Endodermal cell (in vitro differentiated cells): ENCODE results near the gene MROH8. TPM values are rescaled to one million over a fixed set of nuclear protein-coding genes. Genes with fewer than 3 reads are reported as not detected.

ENCODE experiments used
- DNase-seq: peaks from one replicate; pipeline ENCODE4 v3.0.0-alpha.2; 2017
- H3K27ac ChIP-seq: 2 replicates; pipeline ENCODE4 v1.5.1; 2013; ENCODE audit warnings: mild to moderate bottlenecking, low read depth, low read length, moderate library complexity
- H3K27me3 ChIP-seq: 2 replicates; pipeline ENCODE4 v1.6.1; 2013; ENCODE audit warnings: mild to moderate bottlenecking, low read length, moderate library complexity; ENCODE audit not compliant: insufficient read depth, control insufficient read depth, poor library complexity, severe bottlenecking
- H3K36me3 ChIP-seq: 2 replicates; pipeline ENCODE4 v1.7.0; 2013; ENCODE audit warnings: mild to moderate bottlenecking, low read length, moderate library complexity; ENCODE audit not compliant: control insufficient read depth, insufficient read depth
- H3K4me1 ChIP-seq: one replicate; pipeline ENCODE4 v1.7.0; 2013; ENCODE audit warnings: low read length; ENCODE audit not compliant: control insufficient read depth, insufficient read depth
- H3K4me3 ChIP-seq: 2 replicates; pipeline ENCODE4 v1.5.1; 2013; ENCODE audit warnings: mild to moderate bottlenecking, low read length, moderate library complexity
- H3K9ac ChIP-seq: 2 replicates; pipeline ENCODE4 v1.6.1; 2013; ENCODE audit warnings: mild to moderate bottlenecking, low read length, moderate library complexity; ENCODE audit not compliant: poor library complexity, severe bottlenecking; ENCODE audit errors: extremely low read depth
- H3K9me3 ChIP-seq: 2 replicates; pipeline ENCODE4 v1.6.1; 2013; ENCODE audit warnings: mild to moderate bottlenecking, low read length, moderate library complexity; ENCODE audit not compliant: control insufficient read depth
- H3K27ac Mint-ChIP-seq: 2 replicates; pipeline ENCODE4 v1.8.0; 2020; ENCODE audit warnings: mixed read lengths
- H3K27me3 Mint-ChIP-seq: 2 replicates; pipeline ENCODE4 v1.8.0; 2021; ENCODE audit warnings: mild to moderate bottlenecking, mixed read lengths; ENCODE audit not compliant: insufficient read depth
- H3K36me3 Mint-ChIP-seq: 2 replicates; pipeline ENCODE4 v1.8.0; 2020; ENCODE audit warnings: low read depth, mixed read lengths
- H3K4me1 Mint-ChIP-seq: 2 replicates; pipeline ENCODE4 v1.8.0; 2020; ENCODE audit warnings: mixed read lengths
- H3K4me3 Mint-ChIP-seq: 2 replicates; pipeline ENCODE4 v1.8.0; 2020; ENCODE audit warnings: mild to moderate bottlenecking, moderate library complexity, mixed read lengths
- H3K9me3 Mint-ChIP-seq: 2 replicates; pipeline ENCODE4 v1.8.0; 2020; ENCODE audit warnings: mild to moderate bottlenecking, mixed read lengths
- WGBS, 2 experiments: methylation state at CpG; one replicate each; pipeline versions ENCODE4 v1.1.5 to v1.1.7; 2013; ENCODE audit warnings: missing lambda C conversion rate in 2 of 2, mixed read lengths in 1 of 2; ENCODE audit not compliant: insufficient coverage in 1 of 2, insufficient read length in 1 of 2; 5-methylcytosine and 5-hydroxymethylcytosine counted together
- total RNA-seq, 2 donors: library from RNA; stranded (reverse); fragmentation: NEBNext Ultra II Directional in 1 of 2; extraction: Animal tissue kit (Norgen Biotek cat#: 25700) in 1 of 2; gene quantifications; 2 replicates in 1 of 2; 3 replicates in 1 of 2; pipeline ENCODE4 v1.2.1, GENCODE V29; 2021
- TF ChIP-seq, protein P1 (sequence below): fragments of 200-600 bp; sonication (generic); conservative IDR thresholded peaks from 2 replicates; pipeline ENCODE4 v1.5.0; 2021; ENCODE audit warnings: antibody characterized with exemption, mild to moderate bottlenecking

MROH8 gene
- total RNA-seq, 2 donors from 2014 or later: 1.8 to 2.8 TPM

- Mint-ChIP-seq H3K27ac (no peak overlapping the region), H3K4me3 (no peak overlapping the region), H3K4me1 (no peaks in the 10 kb centered on the region), H3K9me3 (no peaks in the 10 kb centered on the region), H3K36me3 (no peaks in the 10 kb centered on the region), H3K27me3 (no peaks in the 10 kb centered on the region)
- no peak for DNase-seq
- 95 to 97% methylated on average over 8 of the region's 8 CpGs for WGBS, 2 experiments
- Histone ChIP-seq H3K4me3 (no peak overlapping the region), H3K36me3 (no peaks in the 10 kb centered on the region), H3K4me1 (no peaks in the 10 kb centered on the region), H3K9me3 (no peaks in the 10 kb centered on the region), H3K9ac (no peak overlapping the region), H3K27me3 (no peaks in the 10 kb centered on the region), H3K27ac (no peak overlapping the region)
- TF ChIP-seq, protein P1, sequence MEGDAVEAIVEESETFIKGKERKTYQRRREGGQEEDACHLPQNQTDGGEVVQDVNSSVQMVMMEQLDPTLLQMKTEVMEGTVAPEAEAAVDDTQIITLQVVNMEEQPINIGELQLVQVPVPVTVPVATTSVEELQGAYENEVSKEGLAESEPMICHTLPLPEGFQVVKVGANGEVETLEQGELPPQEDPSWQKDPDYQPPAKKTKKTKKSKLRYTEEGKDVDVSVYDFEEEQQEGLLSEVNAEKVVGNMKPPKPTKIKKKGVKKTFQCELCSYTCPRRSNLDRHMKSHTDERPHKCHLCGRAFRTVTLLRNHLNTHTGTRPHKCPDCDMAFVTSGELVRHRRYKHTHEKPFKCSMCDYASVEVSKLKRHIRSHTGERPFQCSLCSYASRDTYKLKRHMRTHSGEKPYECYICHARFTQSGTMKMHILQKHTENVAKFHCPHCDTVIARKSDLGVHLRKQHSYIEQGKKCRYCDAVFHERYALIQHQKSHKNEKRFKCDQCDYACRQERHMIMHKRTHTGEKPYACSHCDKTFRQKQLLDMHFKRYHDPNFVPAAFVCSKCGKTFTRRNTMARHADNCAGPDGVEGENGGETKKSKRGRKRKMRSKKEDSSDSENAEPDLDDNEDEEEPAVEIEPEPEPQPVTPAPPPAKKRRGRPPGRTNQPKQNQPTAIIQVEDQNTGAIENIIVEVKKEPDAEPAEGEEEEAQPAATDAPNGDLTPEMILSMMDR: no peak
These were observed 65.3 kb downstream of the MROH8 start for GRCh38 chr20:37114012-37114411.

- Mint-ChIP-seq H3K27me3 (no peaks in the 10 kb centered on the region), H3K4me1 (no peaks in the 10 kb centered on the region), H3K36me3 (no peaks in the 10 kb centered on the region), H3K9me3 (no peaks in the 10 kb centered on the region), H3K27ac (no peak overlapping the region), H3K4me3 (no peak overlapping the region)
- Histone ChIP-seq H3K27me3 (no peaks in the 10 kb centered on the region), H3K27ac (no peak overlapping the region), H3K9ac (no peak overlapping the region), H3K4me1 (no peaks in the 10 kb centered on the region), H3K36me3 (no peaks in the 10 kb centered on the region), H3K4me3 (no peak overlapping the region), H3K9me3 (no peaks in the 10 kb centered on the region)
- TF ChIP-seq, protein P1: no peak
- DNase-seq: no peak
- WGBS, 2 experiments: 94% methylated on average over 2 of the region's 2 CpGs; no CpG with 5 or more reads in 1 of the 2 experiments
These were observed 67.4 kb downstream of the MROH8 start for GRCh38 chr20:37111926-37112455.

- Mint-ChIP-seq H3K27me3 (no peaks in the 10 kb centered on the region), H3K9me3 (no peaks in the 10 kb centered on the region), H3K4me1 (no peaks in the 10 kb centered on the region), H3K27ac (no peak overlapping the region), H3K4me3 (no peak overlapping the region), H3K36me3 (no peaks in the 10 kb centered on the region)
- Histone ChIP-seq H3K27me3 (no peaks in the 10 kb centered on the region), H3K4me3 (no peak overlapping the region), H3K4me1 (no peaks in the 10 kb centered on the region), H3K9me3 (no peaks in the 10 kb centered on the region), H3K36me3 (no peaks in the 10 kb centered on the region), H3K9ac (no peak overlapping the region), H3K27ac (no peak overlapping the region)
- WGBS, 2 experiments: 84 to 91% methylated on average over 4 of the region's 4 CpGs
- TF ChIP-seq, protein P1: no peak
- no peak for DNase-seq
These were observed 70.7 kb downstream of the MROH8 start for GRCh38 chr20:37108676-37109075.
